Neuronal stem cell (in vitro differentiated cells): ENCODE measurements around the gene RPS13.
"Not testable (repeated sequence)": the region's sequence is repeated elsewhere in the genome, so short reads cannot be mapped to it uniquely, and the experiment has no call there.

Source experiments
- DNase-seq: peaks from one replicate; pipeline ENCODE4 v3.0.0-alpha.2; 2013; ENCODE audit warnings: low spot score
- H2AFZ ChIP-seq: one replicate; pipeline ENCODE4 v1.6.1; 2013; ENCODE audit warnings: mild to moderate bottlenecking, low read length, inconsistent platforms
- H2AK5ac ChIP-seq: 2 replicates; pipeline ENCODE4 v1.6.1; 2013; ENCODE audit warnings: low read depth, mild to moderate bottlenecking, inconsistent platforms, low read length, moderate library complexity, mixed read lengths
- H2BK120ac ChIP-seq: 2 replicates; pipeline ENCODE4 v1.6.1; 2013; ENCODE audit warnings: low read depth, mild to moderate bottlenecking, inconsistent platforms, low read length, moderate library complexity, mixed read lengths
- H2BK12ac ChIP-seq: one replicate; pipeline ENCODE4 v1.6.1; 2013; ENCODE audit warnings: low read length, inconsistent platforms
- H2BK15ac ChIP-seq: 2 replicates; pipeline ENCODE4 v1.6.1; 2013; ENCODE audit warnings: mild to moderate bottlenecking, low read length, inconsistent platforms, mixed read lengths
- H2BK5ac ChIP-seq: one replicate; pipeline ENCODE4 v1.6.1; 2013; ENCODE audit warnings: inconsistent platforms, mild to moderate bottlenecking, low read length, moderate library complexity
- H3K14ac ChIP-seq: one replicate; pipeline ENCODE4 v1.6.1; 2013; ENCODE audit warnings: low read length, inconsistent platforms
- H3K18ac ChIP-seq: 2 replicates; pipeline ENCODE4 v1.6.1; 2013; ENCODE audit warnings: low read length, inconsistent platforms
- H3K23ac ChIP-seq: 2 replicates; pipeline ENCODE4 v1.6.1; 2013; ENCODE audit warnings: low read depth, mild to moderate bottlenecking, mixed read lengths, low read length, inconsistent platforms; ENCODE audit not compliant: poor library complexity
- H3K27ac ChIP-seq: replicated peaks from 3 replicates; pipeline ENCODE4 v1.5.1; 2013; ENCODE audit warnings: low read length, inconsistent platforms
- H3K27me3 ChIP-seq, 3 experiments: 2 replicates each; pipeline ENCODE4 v1.6.1; 2013; ENCODE audit warnings: low read length in 3 of 3, mild to moderate bottlenecking in 2 of 3, inconsistent platforms in 1 of 3, low read depth in 1 of 3, mixed read lengths in 1 of 3, moderate library complexity in 1 of 3; ENCODE audit not compliant: control insufficient read depth in 3 of 3, insufficient read depth in 3 of 3
- H3K36me3 ChIP-seq, 2 donors: replicated peaks in 1 of 2; 2 replicates each; pipeline ENCODE4 v1.6.1; 2013; ENCODE audit warnings: low read length in 2 of 2; ENCODE audit not compliant: control insufficient read depth in 2 of 2, insufficient read depth in 2 of 2
- H3K4ac ChIP-seq: 2 replicates; pipeline ENCODE4 v1.6.1; 2013; ENCODE audit warnings: inconsistent platforms, mild to moderate bottlenecking, low read length, moderate library complexity
- H3K4me1 ChIP-seq, 2 donors: 1 replicate in 1 of 2; 2 replicates in 1 of 2; pipeline ENCODE4 v1.6.1; 2013; ENCODE audit warnings: low read length in 2 of 2, low read depth in 1 of 2; ENCODE audit not compliant: control insufficient read depth in 2 of 2, insufficient read depth in 1 of 2
- H3K4me2 ChIP-seq: one replicate; pipeline ENCODE4 v1.6.1; 2013; ENCODE audit warnings: mild to moderate bottlenecking, low read length, inconsistent platforms; ENCODE audit not compliant: insufficient read depth, poor library complexity, severe bottlenecking
- H3K4me3 ChIP-seq, 2 donors: 2 replicates each; pipeline ENCODE4 v1.5.1; 2013; ENCODE audit warnings: low read length in 2 of 2, mild to moderate bottlenecking in 2 of 2, inconsistent platforms in 1 of 2, moderate library complexity in 1 of 2
- H3K79me1 ChIP-seq: one replicate; pipeline ENCODE4 v1.6.1; 2013; ENCODE audit warnings: low read depth, mild to moderate bottlenecking, inconsistent platforms, low read length, moderate library complexity
- H3K9ac ChIP-seq: one replicate; pipeline ENCODE4 v1.6.1; 2013; ENCODE audit warnings: mild to moderate bottlenecking, low read depth, low read length, inconsistent platforms; ENCODE audit not compliant: poor library complexity
- H3K9me3 ChIP-seq, 2 donors: replicated peaks in 1 of 2; 2 replicates each; pipeline versions ENCODE3 to v1.6.1; 2013; ENCODE audit warnings: low read length in 2 of 2, mild to moderate bottlenecking in 2 of 2, inconsistent platforms in 1 of 2, low read depth in 1 of 2, mixed read lengths in 1 of 2, moderate library complexity in 1 of 2; ENCODE audit not compliant: control insufficient read depth in 2 of 2, insufficient read depth in 1 of 2
- H4K8ac ChIP-seq: one replicate; pipeline ENCODE4 v1.6.1; 2013; ENCODE audit warnings: low read depth, mild to moderate bottlenecking, inconsistent platforms, low read length, moderate library complexity
- H4K91ac ChIP-seq: one replicate; pipeline ENCODE4 v1.6.1; 2013; ENCODE audit warnings: low read length, low read depth, mild to moderate bottlenecking, inconsistent platforms; ENCODE audit not compliant: poor library complexity
- WGBS, 2 donors: extraction: QIAGEN DNeasy Blood & Tissue Kit; methylation state at CpG; one replicate each; pipeline ENCODE4 v1.1.7; 2013; ENCODE audit warnings: missing lambda C conversion rate in 2 of 2, mixed read lengths in 1 of 2; ENCODE audit not compliant: insufficient read length in 2 of 2, insufficient replicate concordance in 1 of 2; ENCODE audit errors: extremely low coverage in 2 of 2; 5-methylcytosine and 5-hydroxymethylcytosine counted together

The RPS13 gene

DNA sequence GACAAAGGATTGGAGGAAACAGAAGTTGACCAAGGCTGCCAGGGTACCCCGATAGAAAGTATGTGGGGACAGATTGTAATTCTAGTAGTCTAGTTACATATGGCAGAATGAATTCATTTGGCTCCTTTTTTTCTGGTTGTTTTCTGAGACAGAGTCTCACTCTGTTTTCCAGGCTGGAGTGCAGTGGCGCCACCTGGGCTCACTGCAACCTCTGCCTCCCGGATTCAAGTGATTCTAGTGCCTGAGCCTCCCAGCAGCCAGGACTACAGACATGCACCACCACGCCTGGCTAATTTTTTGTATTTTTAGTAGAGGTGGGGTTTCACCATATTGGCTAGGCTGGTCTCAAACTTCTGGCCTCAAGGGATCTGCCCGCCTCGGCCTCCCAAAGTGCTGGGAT lies 30.3 kb upstream of the RPS13 start:
- H3K27ac ChIP-seq, H3K27me3 ChIP-seq, H2BK5ac ChIP-seq, H2BK120ac ChIP-seq, H2BK15ac ChIP-seq, H2AK5ac ChIP-seq, H3K23ac ChIP-seq, H3K18ac ChIP-seq, H3K9ac ChIP-seq, H3K4me2 ChIP-seq, H2BK12ac ChIP-seq, H3K4ac ChIP-seq, H3K4me1 ChIP-seq, H4K91ac ChIP-seq, H2AFZ ChIP-seq, DNase-seq, H3K4me3 ChIP-seq, H3K79me1 ChIP-seq, H4K8ac ChIP-seq, H3K14ac ChIP-seq, H3K9me3 ChIP-seq: not testable (repeated sequence)
- WGBS, 2 donors: no CpG with 5 or more reads among the region's 6 CpGs
- peaks cover 4 to 95% of the 10 kb centered on the region in 2 donors for H3K36me3 ChIP-seq

DNA sequence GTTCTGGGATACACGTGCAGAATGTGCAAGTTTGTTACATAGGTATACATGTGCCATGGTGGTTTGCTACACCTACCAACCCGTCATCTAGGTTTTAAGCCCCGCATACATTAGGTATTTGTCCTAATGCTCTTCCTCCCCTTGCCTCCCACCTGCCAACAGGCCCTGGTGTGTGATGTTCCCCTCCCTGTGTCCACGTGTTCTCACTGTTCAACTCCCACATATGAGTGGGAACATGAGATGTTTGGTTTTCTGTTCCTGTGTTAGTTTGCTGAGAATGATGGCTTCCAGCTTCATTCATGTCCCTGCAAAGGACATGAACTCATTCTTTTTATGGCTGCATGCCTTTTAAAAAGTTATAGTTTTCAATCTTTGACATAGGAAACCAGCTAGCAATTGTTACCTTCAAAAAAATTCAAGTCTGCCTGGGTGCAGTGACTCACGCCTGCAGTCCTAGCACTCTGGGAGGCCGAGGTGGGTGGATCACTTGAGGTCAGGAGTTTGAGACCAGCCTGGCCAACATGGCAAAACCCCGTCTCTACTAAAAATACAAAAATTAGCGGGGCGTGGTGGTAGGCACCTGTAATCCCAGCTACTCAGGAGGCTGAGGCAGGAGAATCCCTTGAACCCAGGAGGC lies 28.1 kb upstream of the RPS13 start:
- H2BK120ac ChIP-seq, H3K4ac ChIP-seq, H3K23ac ChIP-seq, H3K27ac ChIP-seq, H3K18ac ChIP-seq, H3K27me3 ChIP-seq, H3K9ac ChIP-seq, H3K14ac ChIP-seq, H3K4me1 ChIP-seq, H2AK5ac ChIP-seq, H2AFZ ChIP-seq, H4K91ac ChIP-seq, DNase-seq, H3K9me3 ChIP-seq, H3K4me2 ChIP-seq, H2BK12ac ChIP-seq, H4K8ac ChIP-seq, H3K79me1 ChIP-seq, H2BK5ac ChIP-seq, H2BK15ac ChIP-seq, H3K4me3 ChIP-seq: not testable (repeated sequence)
- H3K36me3 ChIP-seq: peaks cover 7 to 94% of the 10 kb centered on the region in 2 donors
- WGBS, 2 donors: no CpG with 5 or more reads among the region's 9 CpGs

DNA sequence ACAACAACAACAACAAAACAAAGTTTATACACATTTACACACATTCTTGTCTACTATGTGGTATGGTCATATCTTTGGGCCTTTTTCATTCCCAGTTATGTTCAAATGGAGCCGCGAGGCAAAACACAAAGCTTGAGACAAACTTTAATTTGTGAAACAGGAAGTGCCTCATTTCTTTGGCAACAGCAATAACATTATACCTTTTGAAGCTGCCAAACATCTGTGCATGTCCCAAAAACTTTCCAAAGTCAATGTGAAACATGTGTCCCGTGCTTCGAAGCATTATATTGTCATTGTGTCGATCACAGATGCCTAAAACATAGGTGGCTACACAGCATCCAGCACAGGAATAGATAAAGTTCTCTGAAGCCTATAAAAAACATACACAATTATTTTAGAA lies 25.0 kb upstream of the RPS13 start:
- Histone ChIP-seq H3K4ac (no peak overlapping the region), H2BK15ac (no peak overlapping the region), H3K9ac (no peak overlapping the region), H4K8ac (no peak overlapping the region), H2BK120ac (no peak overlapping the region), H3K79me1 (no peaks in the 10 kb centered on the region), H3K27me3 (no peaks in the 10 kb centered on the region), H3K18ac (no peak overlapping the region), H4K91ac (no peak overlapping the region), H2BK5ac (no peak overlapping the region), H3K23ac (no peak overlapping the region), H2BK12ac (no peak overlapping the region), H3K9me3 (no peaks in the 10 kb centered on the region), H2AFZ (no peak overlapping the region), H3K27ac (no peak overlapping the region), H3K14ac (no peak overlapping the region), H3K4me1 (no peaks in the 10 kb centered on the region), H3K4me3 (no peak overlapping the region), H3K36me3 (peaks cover 17 to 92% of the 10 kb centered on the region in 2 donors), H2AK5ac (no peak overlapping the region), H3K4me2 (no peak overlapping the region)
- no peak for DNase-seq
- WGBS, 2 donors: no CpG with 5 or more reads among the region's 5 CpGs

DNA sequence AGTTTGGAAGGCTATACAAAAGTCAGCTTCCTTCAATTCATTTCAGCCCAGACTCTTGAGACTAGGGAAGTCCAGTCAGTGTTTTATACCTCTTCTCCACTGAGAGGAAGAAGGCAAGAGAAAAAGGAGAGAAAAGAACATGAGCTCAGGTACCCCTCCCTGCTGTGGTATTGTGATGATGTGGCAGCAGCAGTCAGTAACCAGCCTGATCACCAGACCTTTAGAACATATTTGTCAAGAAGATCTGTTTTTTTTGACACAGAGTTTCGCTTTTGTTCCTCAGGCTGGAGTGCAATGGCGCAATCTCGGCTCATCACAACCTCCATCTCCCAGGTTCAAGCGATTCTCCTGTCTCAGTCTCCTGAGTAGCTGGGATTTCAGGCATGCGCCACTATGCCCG lies 21.2 kb upstream of the RPS13 start:
- no CpG with 5 or more reads among the region's 6 CpGs for WGBS, 2 donors
- no peak overlapping the region for H2AK5ac ChIP-seq
- H4K91ac ChIP-seq: no peak overlapping the region
- H3K23ac ChIP-seq: no peak overlapping the region
- H3K79me1 ChIP-seq: no peaks in the 10 kb centered on the region
- no peak overlapping the region for H2BK120ac ChIP-seq
- H3K4me2 ChIP-seq: no peak overlapping the region
- no peaks in the 10 kb centered on the region for H3K4me1 ChIP-seq
- no peaks in the 10 kb centered on the region for H3K27me3 ChIP-seq
- DNase-seq: no peak
- peaks cover 18 to 90% of the 10 kb centered on the region in 2 donors for H3K36me3 ChIP-seq
- H2BK15ac ChIP-seq: no peak overlapping the region
- no peak overlapping the region for H4K8ac ChIP-seq
- H3K9me3 ChIP-seq: no peaks in the 10 kb centered on the region
- H3K14ac ChIP-seq: no peak overlapping the region
- H2BK5ac ChIP-seq: no peak overlapping the region
- no peak overlapping the region for H3K4me3 ChIP-seq
- no peak overlapping the region for H3K4ac ChIP-seq
- no peak overlapping the region for H3K18ac ChIP-seq
- no peak overlapping the region for H2AFZ ChIP-seq
- no peak overlapping the region for H2BK12ac ChIP-seq
- no peak overlapping the region for H3K9ac ChIP-seq
- H3K27ac ChIP-seq: no peak overlapping the region
